Esophagus mucosa (tissue), 1 donor: ENCODE results near the gene OAF. TPM values are rescaled to one million over a fixed set of nuclear protein-coding genes. Genes with fewer than 3 reads are reported as not detected.

Experiments
- ATAC-seq: fragments of 200-7000 bp; cut with Tn5 transposase; one replicate; pipeline ENCODE4 v1.9.1; 2020
- total RNA-seq: library from RNA; stranded (reverse); gene quantifications from one replicate; pipeline ENCODE4 v1.2.4, GENCODE V29; 2023
- donor health status: DM: yes; HTN: yes; CAD: no.

The OAF gene
- total RNA-seq, 1 donor from 2014 or later = 9.0 TPM

GRCh38 chr11:120224361-120224760 is 13.5 kb downstream of the OAF start:
- ATAC-seq = no peak

DNA sequence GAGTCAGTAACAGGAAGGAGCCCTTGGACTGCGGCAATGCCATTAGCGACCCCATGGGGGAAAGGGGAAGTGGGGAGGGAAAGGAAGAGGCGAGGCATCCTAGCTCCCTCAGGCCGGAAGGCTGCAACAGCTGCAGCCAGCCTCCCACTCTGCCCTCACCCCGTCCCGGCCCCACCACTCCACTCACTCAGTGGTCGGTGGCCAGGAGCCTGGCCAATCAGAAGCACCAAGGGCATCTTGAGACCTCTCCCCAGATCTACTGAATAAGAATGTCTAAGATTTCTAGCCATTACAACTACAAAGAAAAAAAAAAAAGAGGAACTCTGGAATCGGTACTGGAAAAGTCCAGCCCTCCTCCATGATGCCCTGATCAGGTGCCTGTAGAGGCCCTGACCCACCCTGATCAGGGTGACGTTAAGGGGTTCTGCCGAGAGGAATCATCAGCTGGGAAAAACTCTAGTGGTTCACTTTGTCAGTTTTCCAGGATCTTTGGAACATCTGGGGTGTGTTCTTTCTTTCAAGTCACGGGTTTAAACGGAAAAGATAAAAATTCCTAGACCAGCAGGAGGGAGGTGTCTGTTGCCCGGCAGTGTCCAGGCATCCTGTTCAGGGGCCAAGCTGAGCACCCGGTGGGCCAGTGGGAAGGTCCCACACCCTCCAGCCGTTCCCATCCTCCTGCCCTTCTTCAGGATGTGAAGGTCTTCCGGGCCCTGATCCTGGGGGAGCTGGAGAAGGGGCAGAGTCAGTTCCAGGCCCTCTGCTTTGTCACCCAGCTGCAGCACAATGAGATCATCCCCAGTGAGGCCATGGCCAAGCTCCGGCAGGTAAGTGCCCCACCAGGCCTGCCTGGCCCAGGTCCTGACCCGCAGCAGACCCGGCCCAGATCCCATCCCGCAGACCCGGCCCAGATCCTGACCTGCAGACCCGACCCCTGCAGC is 14.4 kb downstream of the OAF start:
- peak; percentile 17 for ATAC-seq

- no peak for ATAC-seq
These were observed 15.4 kb downstream of the OAF start for GRCh38 chr11:120226242-120226641.

DNA sequence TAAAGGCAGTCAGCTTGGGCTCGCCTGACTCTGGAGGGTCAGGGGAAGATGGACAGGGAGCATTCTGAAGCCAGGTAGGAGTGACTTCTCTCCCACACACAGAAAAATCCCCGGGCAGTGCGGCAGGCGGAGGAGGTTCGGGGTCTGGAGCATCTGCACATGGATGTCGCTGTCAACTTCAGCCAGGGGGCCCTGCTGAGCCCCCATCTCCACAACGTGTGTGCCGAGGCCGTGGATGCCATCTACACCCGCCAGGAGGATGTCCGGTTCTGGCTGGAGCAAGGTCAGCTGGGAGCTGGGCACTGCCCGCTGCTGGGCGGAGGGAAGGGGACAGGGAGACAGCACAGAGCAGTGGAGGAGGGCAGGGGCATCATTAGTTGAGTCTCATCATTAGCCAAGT is 15.9 kb downstream of the OAF start:
- ATAC-seq = no peak

GRCh38 chr11:120227228-120227852 is 16.5 kb downstream of the OAF start:
- ATAC-seq = no peak

DNA sequence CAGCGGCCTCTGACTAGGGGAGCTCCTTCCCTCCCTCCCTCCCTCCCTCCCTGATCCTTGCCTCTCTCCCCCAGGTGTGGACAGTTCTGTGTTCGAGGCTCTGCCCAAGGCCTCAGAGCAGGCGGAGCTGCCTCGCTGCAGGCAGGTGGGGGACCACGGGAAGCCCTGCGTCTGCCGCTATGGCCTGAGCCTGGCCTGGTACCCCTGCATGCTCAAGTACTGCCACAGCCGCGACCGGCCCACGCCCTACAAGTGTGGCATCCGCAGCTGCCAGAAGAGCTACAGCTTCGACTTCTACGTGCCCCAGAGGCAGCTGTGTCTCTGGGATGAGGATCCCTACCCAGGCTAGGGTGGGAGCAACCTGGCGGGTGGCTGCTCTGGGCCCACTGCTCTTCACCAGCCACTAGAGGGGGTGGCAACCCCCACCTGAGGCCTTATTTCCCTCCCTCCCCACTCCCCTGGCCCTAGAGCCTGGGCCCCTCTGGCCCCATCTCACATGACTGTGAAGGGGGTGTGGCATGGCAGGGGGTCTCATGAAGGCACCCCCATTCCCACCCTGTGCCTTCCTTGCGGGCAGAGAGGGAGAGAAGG is 18.1 kb downstream of the OAF start:
- ATAC-seq = no peak

DNA sequence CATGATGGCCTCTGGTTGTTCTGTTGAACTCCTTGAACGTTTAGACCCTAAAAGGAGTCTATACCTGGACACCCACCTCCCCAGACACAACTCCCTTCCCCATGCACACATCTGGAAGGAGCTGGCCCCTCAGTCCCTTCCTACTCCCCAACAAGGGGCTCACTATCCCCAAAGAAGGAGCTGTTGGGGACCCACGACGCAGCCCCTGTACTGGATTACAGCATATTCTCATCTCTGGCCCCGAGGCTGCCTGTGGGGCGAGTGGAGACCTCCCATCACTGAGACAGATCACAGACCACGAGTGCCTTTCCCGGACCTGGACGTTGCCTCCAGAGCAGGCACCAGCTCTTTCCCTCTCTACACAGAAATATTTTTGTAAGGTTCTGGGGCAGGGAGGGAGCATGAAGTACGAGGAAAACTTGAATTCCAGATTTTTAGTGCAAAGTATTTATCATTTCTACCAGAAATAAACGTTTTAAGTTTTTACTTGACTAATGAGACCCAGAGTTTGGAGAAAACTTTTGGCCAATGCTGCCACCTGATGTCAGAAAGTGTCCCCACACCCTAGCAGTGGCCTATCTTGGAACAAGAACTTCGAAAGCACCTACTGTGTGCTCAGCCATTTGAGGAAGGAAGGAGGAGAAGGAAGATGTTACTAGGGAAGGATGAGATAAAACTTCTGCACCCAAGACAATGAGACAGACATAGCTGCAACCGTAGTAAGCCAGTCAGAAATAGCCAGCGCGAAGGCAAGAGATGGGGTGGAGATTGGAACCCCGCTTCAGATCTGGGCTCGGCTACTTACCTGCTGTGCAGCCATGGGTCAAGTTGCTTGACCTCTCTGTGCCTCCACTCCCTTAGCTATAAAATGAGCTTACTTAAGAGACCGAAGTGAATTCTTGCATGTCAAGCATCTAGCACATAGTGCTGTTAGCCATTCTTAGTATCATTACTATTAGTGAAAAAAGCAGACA is 18.9 kb downstream of the OAF start:
- no peak for ATAC-seq

- no peak for ATAC-seq
These were observed 19.7 kb downstream of the OAF start for GRCh38 chr11:120230433-120231071.

GRCh38 chr11:120231963-120232362 is 21.1 kb downstream of the OAF start:
- no peak for ATAC-seq

- no peak for ATAC-seq
These were observed 22.5 kb downstream of the OAF start for GRCh38 chr11:120233207-120233803.

GRCh38 chr11:120235024-120235628 is 24.3 kb downstream of the OAF start:
- ATAC-seq = peak; percentile 78

DNA sequence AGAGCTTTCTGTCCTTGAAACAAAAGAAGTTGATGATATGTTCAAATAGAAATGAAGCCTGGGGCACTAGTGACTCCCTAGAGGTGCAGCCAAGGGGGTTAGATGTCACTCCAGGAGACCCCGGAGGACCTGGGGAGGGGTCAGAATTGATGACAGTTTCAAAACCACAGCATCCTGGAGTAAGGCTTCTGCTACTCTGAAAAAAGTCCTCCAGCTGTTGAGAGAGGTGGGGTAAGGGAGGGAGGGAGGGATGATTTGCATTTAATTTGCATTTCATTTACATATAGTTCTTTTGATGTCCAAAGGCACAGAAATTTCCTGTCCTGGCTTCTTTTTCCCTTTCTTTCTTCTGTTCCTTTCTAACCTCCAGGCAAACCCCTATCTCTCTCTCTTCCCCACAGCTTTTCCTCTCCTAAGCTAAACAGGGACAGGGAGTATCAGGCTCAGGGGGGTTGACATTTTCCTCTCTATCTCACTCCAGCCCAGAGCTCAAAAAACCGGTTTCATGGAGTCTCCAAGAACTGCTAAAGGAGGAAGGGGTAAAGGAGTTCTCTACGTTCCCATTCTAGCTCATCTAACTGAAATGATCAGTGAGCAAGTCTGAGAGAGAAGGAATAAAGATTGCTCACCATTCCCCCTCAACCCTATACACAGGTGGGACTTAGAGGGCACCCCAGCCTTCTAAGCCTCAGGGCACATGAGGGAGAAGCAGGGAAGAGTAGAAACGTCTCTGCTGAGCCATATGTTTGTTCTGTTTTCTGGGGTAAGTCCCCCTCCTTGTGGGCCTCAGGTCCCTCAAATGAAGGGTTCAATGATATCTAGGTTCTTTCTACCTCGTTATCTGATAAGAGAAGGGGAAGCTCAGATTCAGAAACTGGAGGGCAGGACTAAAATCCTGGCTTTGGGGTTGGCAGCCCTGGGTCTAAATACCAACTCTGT is 25.6 kb downstream of the OAF start:
- peak; percentile 23 for ATAC-seq

- no peak for ATAC-seq
These were observed 28.3 kb downstream of the OAF start for GRCh38 chr11:120238968-120239620.

GRCh38 chr11:120239713-120240640 is 29.1 kb downstream of the OAF start, which contains the start of gene POU2F3:
Gene POU2F3 (plus strand): TSS chr11:120240140. CDS start chr11:120240344, 204 bp downstream.
- ATAC-seq = peak; percentile 57

DNA sequence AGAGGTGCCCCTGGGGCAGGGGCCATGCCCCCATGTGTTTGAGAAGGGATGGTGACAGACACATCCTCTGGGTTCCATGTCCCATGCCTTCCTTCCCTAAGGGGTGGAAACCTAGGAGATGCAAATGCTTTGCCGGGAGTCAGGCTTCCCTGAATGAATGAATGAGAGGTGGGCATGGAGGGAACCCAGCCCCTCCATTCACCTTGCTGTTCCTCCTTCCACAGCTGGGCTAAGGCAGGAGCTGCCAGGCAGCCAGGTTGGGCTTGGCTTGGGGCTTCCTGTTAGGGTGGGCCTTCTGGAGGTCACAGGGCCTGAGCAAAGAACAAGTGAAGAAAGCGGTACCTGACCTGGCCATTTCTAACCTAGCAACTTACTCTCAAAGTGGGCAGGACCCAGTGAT is 30.0 kb downstream of the OAF start:
- ATAC-seq = no peak

GRCh38 chr11:120241277-120241676 is 30.4 kb downstream of the OAF start:
- peak; percentile 67 for ATAC-seq

DNA sequence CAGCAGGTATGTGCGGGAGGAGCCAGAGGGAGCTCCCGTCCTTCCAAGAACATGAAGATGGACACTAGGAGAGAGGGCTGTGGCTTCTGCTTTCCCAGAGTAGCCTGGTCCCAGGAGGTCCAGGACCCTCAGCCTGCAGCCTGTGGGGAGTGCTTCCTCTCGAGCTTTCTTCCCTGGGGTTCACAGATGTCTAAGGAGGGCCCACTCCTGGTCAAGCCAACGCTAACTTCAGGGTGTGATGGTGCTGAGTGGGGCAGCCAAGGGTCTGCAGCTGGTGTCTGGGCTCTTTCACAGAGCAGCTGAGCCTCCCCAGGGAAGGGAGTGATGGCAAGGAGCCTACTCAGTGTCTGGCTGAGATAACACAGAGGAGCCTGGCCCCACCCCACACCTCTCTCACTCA is 32.4 kb downstream of the OAF start:
- ATAC-seq = no peak
